HG02870 (cell line): Measurements from ENCODE around the gene MCM5.
"Not testable (repeated sequence)": the region's sequence is repeated elsewhere in the genome, so short reads cannot be mapped to it uniquely, and the experiment has no call there.

ENCODE experiments used
- ATAC-seq: cut with Tn5 transposase; IDR thresholded peaks from one replicate; pipeline ENCODE4 v1.9.1; 2021; ENCODE audit warnings: mild to moderate bottlenecking, moderate library complexity; ENCODE audit not compliant: unreplicated experiment

MCM5 gene

GRCh38 chr22:35467681-35468434 is 67.9 kb downstream of the MCM5 start:
- ATAC-seq, result no peak

GRCh38 chr22:35470903-35471321 is 71.0 kb downstream of the MCM5 start:
- no peak for ATAC-seq

- not testable (repeated sequence) for ATAC-seq
These were observed 71.6 kb downstream of the MCM5 start for GRCh38 chr22:35471566-35471965.

- ATAC-seq, result no peak
These were observed 72.5 kb downstream of the MCM5 start for GRCh38 chr22:35472488-35472887.

- no peak for ATAC-seq
These were observed 74.0 kb downstream of the MCM5 start for GRCh38 chr22:35473971-35474370.
